Measurements from ENCODE around the gene PIGU. TPM values are rescaled to one million over a fixed set of nuclear protein-coding genes. Genes with fewer than 3 reads are reported as not detected.
A peak's percentile ranks its signal among the peaks of the same experiment; 100 is the strongest.

The PIGU gene
- total and polyA plus RNA-seq, 2 of the 13 experiments (the other 11 are each of a cell fraction or from before 2014, with no cell fraction given) = 45.5 to 231 TPM

GRCh38 chr20:34717230-34718095 lies 40.6 kb upstream of the PIGU start (continued):
- TF ChIP-seq BRF2 (CRISPR knock-in tag; IDR thresholded peaks at IDR 0.05) (0 out of 2 replicates have a peak, but pooled peaks have one; percentile 53), ZNF280B (CRISPR knock-in tag; IDR thresholded peaks at IDR 0.05; ENCODE audit: borderline replicate concordance) (no peak), TCF12 (IDR thresholded peaks at IDR 0.05) (no peak), TCF12 (CRISPR knock-in tag; IDR thresholded peaks at IDR 0.05) (no peak), AFF4 (CRISPR knock-in tag; IDR thresholded peaks at IDR 0.05) (no peak), SPEN (CRISPR knock-in tag; IDR thresholded peaks at IDR 0.05; ENCODE audit: low read depth) (0 out of 2 replicates have a peak, but pooled peaks have one; percentile 24), DRAP1 (CRISPR knock-in tag; IDR thresholded peaks at IDR 0.05) (no peak), ZNF775 (CRISPR knock-in tag; IDR thresholded peaks at IDR 0.05; ENCODE audit: borderline replicate concordance) (no peak), ZNF672 (CRISPR knock-in tag; IDR thresholded peaks at IDR 0.05) (no peak), PBX3 (CRISPR knock-in tag; IDR thresholded peaks at IDR 0.05; ENCODE audit: borderline replicate concordance) (no peak), ZBTB20 (CRISPR knock-in tag; IDR thresholded peaks at IDR 0.05; ENCODE audit: borderline replicate concordance, low read depth) (no peak), ZNF781 (CRISPR knock-in tag; IDR thresholded peaks at IDR 0.05; ENCODE audit: borderline replicate concordance, not compliant biosample characterization) (no peak), ZNF484 (CRISPR knock-in tag; IDR thresholded peaks at IDR 0.05; ENCODE audit: borderline replicate concordance, low read depth) (no peak), ZNF207 (IDR thresholded peaks at IDR 0.05; ENCODE audit: borderline replicate concordance) (no peak), TBX2 (CRISPR knock-in tag; IDR thresholded peaks at IDR 0.05; ENCODE audit: borderline replicate concordance) (no peak; the same call in 1 of the 2 replicates), ZNF235 (CRISPR knock-in tag; IDR thresholded peaks at IDR 0.05; ENCODE audit: borderline replicate concordance) (no peak)
